ENCODE results near the gene CCDC40. TPM values are rescaled to one million over a fixed set of nuclear protein-coding genes. Genes with fewer than 3 reads are reported as not detected.

Gene CCDC40
- total RNA-seq, 1 donor from 2014 or later: 2.9 TPM

GRCh38 chr17:80017226-80018010 lies 19.0 kb upstream of the CCDC40 start:
- DNase-seq (ENCODE audit: low spot score): no peak

- DNase-seq (ENCODE audit: low spot score): no peak
Measured at GRCh38 chr17:80018917-80019651, 17.4 kb upstream of the CCDC40 start.

- no peak for DNase-seq (ENCODE audit: low spot score)
Measured at GRCh38 chr17:80021600-80021999, 14.8 kb upstream of the CCDC40 start.

- DNase-seq (ENCODE audit: low spot score): no peak
Measured at GRCh38 chr17:80023481-80024205, 12.8 kb upstream of the CCDC40 start.

- DNase-seq (ENCODE audit: low spot score): no peak
Measured at GRCh38 chr17:80024206-80024972, 12.1 kb upstream of the CCDC40 start.

- peak; percentile 61 for DNase-seq (ENCODE audit: low spot score)
Measured at GRCh38 chr17:80025140-80025539, 11.3 kb upstream of the CCDC40 start.

GRCh38 chr17:80025796-80026195 lies 10.6 kb upstream of the CCDC40 start:
- no peak for DNase-seq (ENCODE audit: low spot score)

- no peak for DNase-seq (ENCODE audit: low spot score)
Measured at GRCh38 chr17:80026359-80027042, 9.9 kb upstream of the CCDC40 start.

GRCh38 chr17:80027043-80027435 lies 9.4 kb upstream of the CCDC40 start:
- DNase-seq (ENCODE audit: low spot score): no peak

GRCh38 chr17:80028030-80028429 lies 8.4 kb upstream of the CCDC40 start:
- DNase-seq (ENCODE audit: low spot score): no peak

- DNase-seq (ENCODE audit: low spot score): no peak
Measured at GRCh38 chr17:80029258-80029974, 7.0 kb upstream of the CCDC40 start.

GRCh38 chr17:80030730-80031410 lies 5.6 kb upstream of the CCDC40 start:
- no peak for DNase-seq (ENCODE audit: low spot score)

GRCh38 chr17:80031691-80032430 lies 4.6 kb upstream of the CCDC40 start:
- no peak for DNase-seq (ENCODE audit: low spot score)

GRCh38 chr17:80032614-80033171 lies 3.7 kb upstream of the CCDC40 start:
- no peak for DNase-seq (ENCODE audit: low spot score)

GRCh38 chr17:80033840-80034239 lies 2.6 kb upstream of the CCDC40 start:
- DNase-seq (ENCODE audit: low spot score): no peak

GRCh38 chr17:80034791-80035686 lies 1.4 kb upstream of the CCDC40 start:
- DNase-seq (ENCODE audit: low spot score): peak; percentile 62

GRCh38 chr17:80035687-80035936 lies 830 bp upstream of the CCDC40 start, which contains the start of gene TBC1D16:
TBC1D16 (minus strand) TSS chr17:80035872; CDS start chr17:80013547, 22,325 bp downstream.
- no peak for DNase-seq (ENCODE audit: low spot score)

Data from umbilical cord (tissue), 2 donors.